Hematopoietic multipotent progenitor cell treated with erythropoietin and hydrocortisone succinate and interleukin-3 and kit ligand, for 6 days (in vitro differentiated cells): Measurements from ENCODE around the gene OR13C5.
"Not testable (repeated sequence)": the region's sequence is repeated elsewhere in the genome, so short reads cannot be mapped to it uniquely, and the experiment has no call there.

Experiments
- DNase-seq: peaks from one replicate; pipeline ENCODE4 v3.0.0-alpha.2; 2015

OR13C5 gene, protein sequence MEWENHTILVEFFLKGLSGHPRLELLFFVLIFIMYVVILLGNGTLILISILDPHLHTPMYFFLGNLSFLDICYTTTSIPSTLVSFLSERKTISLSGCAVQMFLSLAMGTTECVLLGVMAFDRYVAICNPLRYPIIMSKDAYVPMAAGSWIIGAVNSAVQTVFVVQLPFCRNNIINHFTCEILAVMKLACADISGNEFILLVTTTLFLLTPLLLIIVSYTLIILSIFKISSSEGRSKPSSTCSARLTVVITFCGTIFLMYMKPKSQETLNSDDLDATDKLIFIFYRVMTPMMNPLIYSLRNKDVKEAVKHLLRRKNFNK

DNA sequence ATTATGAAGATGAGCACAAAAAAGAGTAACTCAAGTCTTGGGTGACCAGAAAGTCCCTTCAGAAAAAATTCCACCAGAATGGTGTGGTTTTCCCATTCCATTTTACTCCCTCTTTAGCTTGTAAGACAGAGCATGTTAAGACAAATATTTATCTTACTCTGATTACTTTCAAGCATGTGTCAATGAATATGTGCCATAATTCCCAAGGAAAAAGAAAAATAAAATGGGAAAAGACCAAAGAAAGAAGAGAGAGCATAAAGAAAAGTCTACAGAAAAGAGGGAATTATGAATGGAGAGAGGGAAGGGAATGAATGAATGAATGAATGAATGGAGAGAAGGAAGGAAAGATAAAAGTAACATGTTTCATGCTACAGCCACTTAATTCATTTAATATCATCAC, at the start of gene OR13C5:
Gene OR13C5 (minus strand): TSS at position 101 of the 400 bp plus-strand sequence. CDS start 0 bp downstream, at position 101.
- not testable (repeated sequence) for DNase-seq

DNA sequence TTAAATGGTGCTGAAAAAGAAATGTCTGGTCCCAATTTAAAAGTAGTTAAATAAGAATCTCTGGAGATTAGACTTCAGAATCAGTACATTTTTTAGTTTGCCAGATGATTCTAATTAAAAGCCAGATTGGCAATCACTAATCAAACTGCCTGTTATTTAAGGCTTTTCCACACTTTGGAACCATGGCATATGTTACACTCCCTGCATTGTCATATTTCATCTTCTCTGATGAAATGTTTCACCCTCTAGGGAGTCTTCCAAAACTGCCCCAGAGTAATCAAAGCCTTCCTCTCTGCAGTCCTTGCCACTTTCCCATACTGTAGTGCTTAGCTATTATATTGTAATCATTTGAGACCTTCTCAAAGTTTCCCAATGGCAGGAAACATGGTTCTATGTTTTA, 36.2 kb upstream of the OR13C5 start:
- no peak for DNase-seq

DNA sequence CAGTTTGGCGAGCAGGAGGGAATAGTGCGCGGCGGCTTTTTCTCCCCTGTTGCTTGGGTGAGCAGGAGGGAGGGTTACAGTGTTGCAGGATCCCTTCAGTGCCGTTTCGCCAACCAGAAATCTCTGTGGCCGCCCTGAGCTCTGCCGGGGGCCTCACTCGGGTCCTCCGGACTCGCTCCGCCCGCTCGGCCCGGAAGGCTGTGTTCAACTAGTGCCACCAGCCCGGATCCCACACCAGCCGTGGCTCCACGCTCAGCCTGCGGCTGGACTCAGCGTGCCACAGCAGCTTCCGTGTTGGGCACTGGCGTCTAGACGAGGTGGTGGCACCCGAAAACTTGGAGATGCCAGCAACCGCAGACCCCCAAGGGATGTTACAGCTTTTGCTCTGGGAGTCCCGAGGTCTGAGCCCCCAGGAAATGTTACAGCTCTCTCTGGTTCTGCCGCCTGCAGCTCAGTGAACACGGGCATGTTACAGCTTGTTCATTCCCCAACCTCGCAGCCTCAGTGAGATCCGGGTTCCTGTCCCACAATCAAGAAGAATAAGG, 34.8 kb upstream of the OR13C5 start:
- no peak for DNase-seq

DNA sequence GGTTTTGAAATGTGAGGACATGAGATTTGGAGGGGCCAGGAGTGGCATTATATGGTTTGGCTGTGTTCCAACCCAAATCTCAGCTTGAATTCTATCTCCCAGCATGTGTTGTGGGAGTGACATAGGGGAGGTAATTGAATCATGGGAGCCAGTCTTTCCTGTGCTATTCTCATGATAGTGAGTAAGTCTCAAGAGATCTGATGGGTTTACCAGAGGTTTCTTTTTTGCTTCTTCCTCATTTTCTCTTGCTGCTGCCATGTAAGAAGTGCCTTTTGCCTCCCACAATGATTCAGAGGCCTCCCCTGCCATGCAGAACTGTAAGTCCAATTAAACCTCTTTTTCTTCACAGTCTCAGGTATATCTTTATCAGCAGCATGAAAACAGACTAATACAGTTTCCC, 26.8 kb upstream of the OR13C5 start:
- DNase-seq, result not testable (repeated sequence)

DNA sequence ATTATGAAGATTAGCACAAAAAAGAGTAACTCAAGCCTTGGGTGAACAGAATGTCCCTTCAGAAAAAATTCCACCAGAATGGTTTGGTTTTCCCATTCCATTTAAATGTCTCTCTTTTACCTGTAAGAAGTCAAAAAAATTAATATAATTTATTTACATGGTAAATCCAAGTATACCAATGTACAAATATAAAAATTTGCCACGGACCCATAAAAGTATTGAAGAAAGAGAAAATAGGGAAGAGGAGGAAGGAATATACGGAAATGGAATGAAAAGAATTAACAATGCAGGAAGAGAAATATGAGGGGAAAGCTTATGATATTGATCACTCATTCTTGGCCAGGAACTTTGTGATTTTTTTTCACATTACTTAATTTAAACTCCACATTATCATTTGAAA, 18.9 kb upstream of the OR13C5 start, which contains the start of gene OR13C9:
Gene OR13C9 (minus strand): TSS at position 101 of the 400 bp plus-strand sequence. CDS start 0 bp downstream, at position 101.
- no peak for DNase-seq

DNA sequence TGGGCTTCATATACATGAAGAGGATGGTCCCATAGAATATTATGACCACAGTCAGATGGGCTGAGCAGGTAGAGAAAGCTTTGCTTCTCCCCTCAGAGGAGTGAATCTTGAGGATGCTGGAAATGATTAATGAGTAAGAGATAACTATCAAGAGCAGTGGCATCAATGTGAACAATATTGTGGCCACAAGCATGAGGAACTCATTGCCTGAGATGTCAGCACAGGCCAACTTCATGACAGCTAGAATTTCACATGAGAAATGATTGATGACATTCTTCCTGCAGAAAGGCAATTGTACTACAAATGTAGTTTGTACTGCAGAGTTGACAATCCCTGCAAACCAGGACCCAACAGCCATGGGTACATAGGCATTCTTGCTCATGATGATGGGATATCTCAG, 18.2 kb upstream of the OR13C5 start:
- DNase-seq, result no peak

DNA sequence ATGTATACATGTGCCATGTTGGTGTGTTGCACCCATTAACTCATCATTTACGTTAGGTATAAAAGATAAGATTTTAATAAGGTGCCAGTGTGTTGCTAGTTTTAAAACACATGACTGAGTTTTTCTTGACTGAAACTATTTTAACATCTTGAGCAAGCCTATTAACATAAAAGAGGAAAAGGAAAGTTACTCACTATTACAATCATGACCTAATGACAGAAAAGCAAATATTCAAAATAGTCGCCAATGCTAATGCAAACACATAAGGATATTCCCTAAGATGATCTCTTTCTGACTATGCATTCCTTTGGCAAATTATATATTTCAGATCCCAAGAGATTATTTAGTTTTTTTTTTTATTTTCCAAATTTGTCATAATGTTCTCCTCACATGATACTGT, 12.0 kb upstream of the OR13C5 start:
- DNase-seq, result no peak

DNA sequence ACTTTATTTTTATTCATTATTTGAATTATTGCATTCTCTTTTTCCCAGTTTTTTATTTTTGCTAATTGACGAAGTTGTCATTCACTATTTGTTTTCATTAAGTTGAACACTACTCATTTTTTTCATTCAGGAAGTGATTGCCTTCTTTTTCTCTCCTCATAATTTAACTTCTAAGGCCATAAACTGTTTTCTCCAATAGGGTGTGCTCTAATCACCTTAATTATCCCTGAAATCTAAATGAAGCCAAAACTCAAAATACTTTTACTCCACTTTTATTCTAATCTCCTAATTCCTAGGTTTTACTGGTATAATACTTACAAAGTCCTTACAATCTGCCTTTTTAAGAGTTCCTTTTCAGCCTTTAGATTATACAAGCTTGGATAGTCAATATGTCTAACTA, 9.1 kb upstream of the OR13C5 start:
- peak; percentile 22 for DNase-seq

DNA sequence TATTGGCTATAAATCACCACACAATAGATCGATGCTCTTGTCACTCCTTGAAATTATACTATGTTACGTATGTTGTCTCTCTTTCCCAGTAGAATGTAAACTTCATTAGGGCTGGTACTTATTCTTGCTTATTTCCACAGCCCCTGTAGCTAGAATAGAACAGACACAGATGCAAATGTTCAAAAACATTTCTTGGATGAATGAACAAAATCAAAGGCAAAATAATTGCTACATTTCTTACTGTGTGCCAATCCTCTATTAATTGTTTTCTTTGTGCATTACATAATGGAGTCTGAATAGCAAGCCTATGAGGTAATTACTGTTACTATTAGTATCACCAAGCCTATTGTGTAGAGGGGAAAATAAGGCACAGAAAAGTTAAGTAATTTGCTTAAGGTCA, 6.9 kb upstream of the OR13C5 start:
- DNase-seq, result no peak

DNA sequence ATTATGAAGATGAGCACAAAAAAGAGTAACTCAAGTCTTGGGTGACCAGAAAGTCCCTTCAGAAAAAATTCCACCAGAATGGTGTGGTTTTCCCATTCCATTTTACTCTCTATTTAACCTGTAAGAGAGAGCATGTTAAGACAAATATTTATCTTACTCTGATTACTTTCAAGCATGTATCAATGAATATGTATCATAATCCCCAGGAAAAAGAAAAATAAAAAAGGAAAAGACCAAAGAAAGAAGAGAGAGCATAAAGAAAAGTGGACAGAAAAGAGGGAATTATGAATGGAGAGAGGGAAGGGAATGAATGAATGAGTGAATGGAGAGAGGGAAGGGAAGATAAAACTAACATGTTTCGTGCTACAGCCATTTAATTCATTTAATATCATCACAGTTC, 6.3 kb upstream of the OR13C5 start, which contains the start of gene OR13C2:
Gene OR13C2 (minus strand): TSS at position 101 of the 400 bp plus-strand sequence. CDS start 0 bp downstream, at position 101.
- DNase-seq, result not testable (repeated sequence)

DNA sequence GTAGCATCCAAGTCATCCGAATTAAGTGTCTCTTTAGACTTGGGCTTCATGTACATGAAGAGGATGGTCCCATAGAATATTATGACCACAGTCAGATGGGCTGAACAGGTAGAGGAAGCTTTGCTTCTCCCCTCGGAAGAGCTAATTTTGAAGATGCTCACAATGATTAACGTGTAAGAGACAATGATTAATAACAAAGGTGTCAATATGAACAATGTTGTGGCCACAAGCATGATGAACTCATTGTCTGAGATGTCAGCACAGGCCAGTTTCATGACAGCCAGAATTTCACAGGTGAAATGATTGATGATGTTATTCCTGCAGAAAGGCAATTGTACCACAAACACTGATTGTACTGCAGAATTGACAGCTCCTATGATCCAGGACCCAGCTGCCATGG, 5.6 kb upstream of the OR13C5 start:
- no peak for DNase-seq

DNA sequence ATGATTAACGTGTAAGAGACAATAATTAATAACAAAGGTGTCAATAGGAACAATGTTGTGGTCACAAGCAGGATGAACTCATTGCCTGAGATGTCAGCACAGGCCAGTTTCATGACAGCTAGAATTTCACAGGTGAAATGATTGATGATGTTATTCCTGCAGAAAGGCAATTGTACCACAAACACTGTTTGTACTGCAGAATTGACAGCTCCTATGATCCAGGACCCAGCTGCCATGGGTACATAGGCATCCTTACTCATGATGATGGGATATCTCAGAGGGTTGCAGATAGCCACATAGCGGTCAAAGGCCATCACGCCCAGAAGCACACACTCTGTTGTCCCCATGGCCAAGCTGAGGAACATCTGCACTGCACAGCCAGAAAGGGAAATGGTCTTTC, 464 bp downstream of the OR13C5 start:
- not testable (repeated sequence) for DNase-seq

DNA sequence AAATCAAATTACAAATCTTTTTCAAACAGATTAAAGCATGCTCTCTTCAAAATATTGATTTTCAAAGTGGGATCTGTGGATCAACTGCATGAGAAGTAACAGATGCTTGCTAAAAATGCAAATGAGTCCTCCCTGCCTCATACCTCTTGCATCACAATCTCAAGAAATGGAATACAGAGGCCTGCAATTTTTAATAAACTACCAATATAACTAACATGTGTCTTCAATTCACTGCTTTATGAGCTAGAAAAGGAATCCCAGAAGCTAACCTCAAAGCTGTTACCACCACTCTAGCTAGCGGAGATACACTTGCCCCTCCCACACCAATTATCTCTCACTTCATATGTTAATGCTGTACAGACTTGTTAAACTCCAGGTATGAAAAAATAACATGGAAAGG, 9.6 kb downstream of the OR13C5 start:
- DNase-seq, result no peak

DNA sequence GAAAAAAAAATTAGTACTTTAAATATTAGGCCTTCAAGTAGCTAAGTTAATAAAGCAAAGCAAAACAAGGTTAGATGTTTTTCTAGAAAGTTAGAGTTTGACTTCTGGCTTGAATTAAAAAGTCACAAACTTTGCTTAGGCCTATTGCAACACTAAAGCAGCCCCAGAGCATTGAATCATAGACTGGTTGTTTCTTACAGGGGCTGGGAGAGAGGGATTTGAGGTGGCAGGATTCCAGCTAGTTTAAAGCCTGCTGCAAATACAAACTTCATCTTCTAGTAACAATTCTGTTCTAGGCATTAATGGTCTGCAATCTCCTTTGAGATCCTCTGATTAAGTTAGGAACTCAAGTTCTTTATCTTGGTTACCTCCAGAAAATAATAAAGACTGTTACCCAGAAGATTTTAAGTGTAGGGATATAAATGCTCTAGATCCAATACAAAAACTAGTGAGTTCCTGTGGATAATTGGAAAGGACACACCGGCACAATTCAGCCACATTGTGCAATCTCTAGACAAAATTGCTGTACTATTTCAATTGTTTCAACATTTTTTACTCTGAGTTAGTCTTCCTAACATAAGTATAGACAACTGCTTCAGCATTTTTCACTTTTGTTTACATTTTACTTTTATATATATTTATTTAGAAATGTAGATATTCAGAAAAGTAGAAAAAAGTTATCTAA, 12.6 kb downstream of the OR13C5 start:
- DNase-seq, result no peak

DNA sequence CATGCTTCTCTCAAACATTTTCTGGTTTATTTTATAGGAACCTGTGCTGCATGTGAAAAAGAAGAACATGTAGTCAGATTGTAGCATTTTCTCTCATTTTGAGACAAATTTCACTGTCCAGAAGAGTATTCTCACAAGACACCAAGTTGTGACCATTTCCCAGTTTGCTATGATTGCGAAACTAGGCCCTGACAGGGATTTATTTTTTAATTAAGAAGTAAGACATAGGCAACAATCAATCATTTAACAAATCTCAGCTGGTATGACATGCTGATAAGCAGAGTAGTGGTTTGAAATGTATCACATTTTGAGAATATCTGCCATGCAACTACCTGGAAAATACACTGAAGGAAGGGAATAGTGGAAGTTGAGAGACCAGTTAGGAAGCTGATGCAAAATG, 18.7 kb downstream of the OR13C5 start:
- no peak for DNase-seq

DNA sequence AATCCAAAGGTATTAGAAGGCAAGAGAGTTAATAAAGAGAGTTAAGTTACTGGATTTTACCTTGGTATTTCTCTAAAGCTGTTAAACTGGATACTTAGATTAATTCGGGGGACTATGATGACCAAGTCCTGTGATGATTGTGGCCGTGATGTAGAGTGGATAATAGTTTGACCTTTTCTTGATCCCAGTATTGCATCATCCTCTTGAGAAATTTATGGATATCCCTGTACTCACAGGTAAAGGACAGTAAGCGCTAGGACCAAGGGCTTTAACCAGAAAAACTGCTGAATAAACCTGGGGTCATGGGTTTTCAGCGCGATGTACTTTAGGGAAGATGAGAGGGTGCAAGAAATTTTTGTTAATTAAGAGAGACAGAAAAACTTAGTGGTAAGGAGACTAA, 21.9 kb downstream of the OR13C5 start:
- no peak for DNase-seq

DNA sequence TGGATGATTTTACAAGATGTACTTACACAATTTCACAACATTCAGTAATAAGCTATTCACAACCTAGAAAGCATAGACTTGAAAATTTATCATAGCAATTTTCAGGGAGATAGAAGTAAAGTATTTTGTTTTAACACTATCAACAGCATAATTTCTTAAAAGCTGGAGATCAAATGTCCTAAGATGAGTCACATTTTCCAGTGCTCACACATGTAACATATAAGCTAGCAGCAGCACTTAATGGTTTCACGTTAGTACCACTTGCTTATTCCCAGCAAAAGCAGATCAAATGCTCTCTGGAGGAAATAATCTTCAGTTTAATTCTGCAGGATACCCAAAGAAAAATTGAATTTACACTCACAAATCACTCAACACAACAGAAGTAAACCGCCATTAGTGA, 23.8 kb downstream of the OR13C5 start:
- DNase-seq, result no peak

DNA sequence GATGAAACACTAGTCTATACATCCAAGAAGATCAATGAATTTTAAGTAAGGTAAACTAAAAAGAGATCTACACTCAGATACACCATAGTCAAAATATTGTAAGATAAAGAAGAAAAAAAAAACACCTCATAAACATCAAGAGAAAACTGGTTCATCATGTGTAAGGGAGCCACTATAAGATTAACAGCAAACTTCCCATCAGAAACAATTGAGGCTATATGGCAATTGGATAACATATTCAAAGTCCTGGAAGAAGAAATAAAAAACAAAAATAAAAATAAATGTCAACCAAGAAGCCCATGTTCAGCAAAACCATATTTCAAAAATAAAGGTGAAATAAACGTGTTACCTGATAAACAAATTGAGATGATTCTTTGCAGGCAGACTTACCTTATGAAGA, 26.6 kb downstream of the OR13C5 start:
- no peak for DNase-seq

DNA sequence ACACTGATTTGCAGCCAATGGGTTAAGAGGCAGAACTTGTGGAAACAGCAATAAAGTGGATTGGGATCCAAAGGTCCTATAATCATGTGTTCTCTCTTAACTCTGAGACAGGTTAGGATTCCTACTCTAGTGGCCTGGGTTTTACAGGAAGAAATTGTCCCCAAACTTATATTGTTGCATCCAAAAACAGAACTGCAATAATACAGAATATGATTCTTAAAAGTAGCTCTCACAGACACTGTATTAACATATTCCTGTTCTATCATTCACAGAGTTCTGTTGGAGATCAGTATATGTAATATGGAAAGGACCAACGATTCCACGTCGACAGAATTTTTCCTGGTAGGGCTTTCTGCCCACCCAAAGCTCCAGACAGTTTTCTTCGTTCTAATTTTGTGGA, 30.3 kb downstream of the OR13C5 start, which contains the start of gene OR13C8:
Gene OR13C8 (plus strand): TSS at position 301 of the 400 bp plus-strand sequence. CDS start 0 bp downstream, at position 301.
- DNase-seq, result no peak

DNA sequence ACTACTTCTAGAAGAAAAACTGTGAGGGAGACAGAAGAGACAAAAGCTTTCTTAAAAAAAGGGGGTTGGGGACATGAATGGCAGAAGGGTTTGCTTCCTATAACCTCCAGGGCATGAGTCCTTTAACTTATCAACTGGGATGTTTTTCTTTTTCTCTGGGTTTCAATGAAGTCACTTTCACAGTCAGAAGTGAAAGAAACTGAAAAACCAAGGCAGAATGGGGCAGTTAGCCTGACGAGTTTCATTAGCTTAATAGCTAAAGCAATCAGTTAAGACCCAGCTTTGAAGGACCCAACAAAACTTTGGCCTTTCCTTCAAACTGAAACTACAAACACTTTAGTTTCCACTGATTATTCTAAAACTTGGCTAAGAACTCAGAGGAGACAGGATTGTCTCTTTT, 34.9 kb downstream of the OR13C5 start:
- no peak for DNase-seq

DNA sequence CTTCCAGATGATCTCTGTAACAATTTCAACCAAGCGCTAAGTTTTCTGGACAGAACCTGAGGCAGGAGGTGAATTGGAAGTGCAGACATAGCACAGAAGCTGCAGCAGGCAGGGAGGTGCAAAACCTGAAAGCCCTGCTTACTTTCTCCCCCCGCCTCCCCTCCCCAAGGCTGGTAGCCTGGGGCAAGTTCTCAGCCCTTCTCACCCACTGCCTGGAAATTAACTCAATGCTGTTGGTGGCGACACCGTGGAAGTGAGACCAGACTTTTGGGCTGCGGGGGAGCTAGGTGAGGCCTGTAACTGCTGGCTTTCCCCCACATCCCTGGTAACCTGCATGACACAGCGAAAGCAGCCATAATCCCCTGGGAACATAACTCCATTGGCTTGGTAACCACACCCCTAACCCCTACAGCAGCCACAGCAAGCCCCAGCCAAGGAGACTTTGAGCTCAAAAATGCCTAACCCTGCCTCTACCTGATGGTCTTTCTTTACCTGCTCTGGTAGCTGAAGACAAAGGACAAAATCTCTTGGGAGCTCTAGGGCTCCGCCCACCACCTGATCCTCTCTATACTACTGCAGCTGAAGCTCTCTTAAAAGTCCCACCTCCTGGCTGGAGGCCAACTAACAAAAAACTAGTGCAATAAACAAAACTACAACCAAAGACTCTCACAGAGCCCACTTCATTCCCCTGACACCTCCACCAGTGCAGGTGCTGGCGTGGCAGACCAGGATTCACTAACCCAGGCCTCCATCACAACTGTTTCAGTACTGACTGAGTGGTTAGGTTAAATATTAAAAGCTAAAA, 42.2 kb downstream of the OR13C5 start:
- DNase-seq, result no peak

DNA sequence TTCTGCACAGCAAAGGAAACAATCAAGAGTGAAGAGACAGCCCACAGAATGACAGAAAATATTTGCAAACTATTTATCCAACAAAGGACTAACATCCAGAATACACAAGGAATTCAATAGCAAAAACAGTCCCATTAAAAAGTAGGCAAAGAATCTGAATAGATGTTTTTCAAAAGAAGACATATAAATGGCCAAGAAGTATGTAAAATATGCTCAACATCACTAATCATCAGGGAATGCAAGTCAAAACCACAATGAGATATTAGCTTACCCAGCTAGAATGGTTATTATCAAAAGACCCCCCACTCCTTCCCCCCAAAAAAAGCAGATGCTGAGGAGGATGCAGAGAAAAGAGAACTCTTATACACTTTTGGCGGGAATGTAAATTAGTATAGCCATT, 43.7 kb downstream of the OR13C5 start:
- no peak for DNase-seq

DNA sequence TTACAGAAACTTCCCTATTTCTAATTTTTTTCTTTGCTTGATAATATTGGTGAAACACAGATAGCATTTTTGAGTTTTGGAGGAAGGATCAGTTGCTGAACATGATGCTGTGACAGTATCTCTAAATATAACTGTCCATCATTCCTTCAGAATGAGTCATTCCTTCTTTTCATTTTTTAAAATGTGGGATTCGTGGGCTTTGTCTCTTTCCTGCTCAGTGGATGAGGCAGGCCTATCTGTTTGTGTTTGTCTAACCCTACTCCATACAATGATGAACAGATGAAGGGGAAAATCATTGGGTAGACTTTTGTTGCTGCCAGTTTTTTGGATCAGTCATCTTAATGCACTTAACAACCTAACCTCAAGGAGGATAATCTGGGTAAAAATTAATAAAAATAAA, 46.0 kb downstream of the OR13C5 start:
- no peak for DNase-seq
